Pancreas (tissue), 10 donors: ENCODE data around the gene LINC01488. TPM values are rescaled to one million over a fixed set of nuclear protein-coding genes. Genes with fewer than 3 reads are reported as not detected.
A peak's percentile ranks its signal among the peaks of the same experiment; 100 is the strongest.

Source experiments
- ATAC-seq, 4 donors: fragments of 200-7000 bp; cut with Tn5 transposase; one replicate each; pipeline versions ENCODE4 v1.8.0 to v1.9.1; 2020; ENCODE audit warnings: mild to moderate bottlenecking in 4 of 4, moderate library complexity in 4 of 4
- DNase-seq, 6 donors: peaks; one replicate each; pipeline ENCODE4 v3.0.0-alpha.2; 2020
- FAIRE-seq: peaks from 2 replicates; lab custom pipeline; 2012; peaks lifted over from hg19 to GRCh38; lab: Jason Lieb, UNC
- H3K27ac ChIP-seq, 4 donors: fragments of 200-600 bp; sonication (generic); 1 replicate in 3 of 4; 2 replicates in 1 of 4; pipeline versions ENCODE4 v1.5.0 to v1.8.0; 2020
- H3K27me3 ChIP-seq, 4 donors: fragments of 200-600 bp; one replicate each; pipeline ENCODE4 v1.8.0; 2021
- H3K36me3 ChIP-seq, 3 donors: fragments of 200-600 bp; sonication (generic) in 1 of 3; one replicate each; pipeline versions ENCODE4 v1.5.0 to v1.8.0; 2020 to 2021
- H3K4me1 ChIP-seq, 3 donors: fragments of 200-600 bp; one replicate each; pipeline ENCODE4 v1.8.0; 2021
- H3K4me3 ChIP-seq, 4 donors: fragments of 200-600 bp; sonication (generic) in 2 of 4; one replicate each; pipeline versions ENCODE4 v1.5.0 to v1.8.0; 2020 to 2021
- H3K9me3 ChIP-seq, 4 donors: fragments of 200-600 bp; one replicate each; pipeline ENCODE4 v1.8.0; 2021
- WGBS, 2 donors: extraction: QIAGEN DNeasy Blood & Tissue Kit; methylation state at CpG; one replicate each; pipeline ENCODE4 v1.1.7; 2013; 5-methylcytosine and 5-hydroxymethylcytosine counted together
- intact Hi-C, 3 donors: fragments of 100-400 bp; cut with DNase I; formaldehyde crosslinking; loops; one replicate each; pipeline versions ENCODE4 v1.11.1 to v1.14.2; 2022
- polyA plus RNA-seq, 2 donors: library from polyadenylated mRNA; stranded (reverse); fragments of 200-250 nt; gene quantifications; one replicate each; pipeline ENCODE4 v1.2.3, GENCODE V29; 2013
- total RNA-seq, 6 donors: library from RNA; stranded (reverse); fragmentation: NEBNext Ultra II Directional in 4 of 6; extraction: Animal tissue kit (Norgen Biotek cat#: 25700) in 4 of 6; gene quantifications; one replicate each; pipeline versions ENCODE4 v1.2.1 to v1.2.4, GENCODE V29; 2021 to 2023
- TF ChIP-seq, protein P1 (sequence below), 4 donors: fragments of 200-600 bp; sonication (generic) in 3 of 4; IDR thresholded peaks; one replicate each; pipeline versions ENCODE4 v1.5.0 to v1.8.0; 2021; ENCODE audit warnings: antibody characterized with exemption in 4 of 4
- donor health status: healthy with polysubstance abuse.
- donor health status: DM: no; HTN: no; CAD: no; lungs with moderate emphysema.
- donor health status: DM: no; HTN: no; CAD: no.
- donor health status: control.
- donor health status: control.
- donor health status: Bipolar disorder and iron deficiency.
- donor health status: DM: yes; HTN: yes; CAD: no.
- donor health status: DM: no; HTN: no; CAD: no.
- donor health status: DM: no; HTN: no; CAD: no.
- donor health status: DM: yes; HTN: yes; CAD: no.

LINC01488 gene
- total and polyA plus RNA-seq, 8 donors: not detected

DNA sequence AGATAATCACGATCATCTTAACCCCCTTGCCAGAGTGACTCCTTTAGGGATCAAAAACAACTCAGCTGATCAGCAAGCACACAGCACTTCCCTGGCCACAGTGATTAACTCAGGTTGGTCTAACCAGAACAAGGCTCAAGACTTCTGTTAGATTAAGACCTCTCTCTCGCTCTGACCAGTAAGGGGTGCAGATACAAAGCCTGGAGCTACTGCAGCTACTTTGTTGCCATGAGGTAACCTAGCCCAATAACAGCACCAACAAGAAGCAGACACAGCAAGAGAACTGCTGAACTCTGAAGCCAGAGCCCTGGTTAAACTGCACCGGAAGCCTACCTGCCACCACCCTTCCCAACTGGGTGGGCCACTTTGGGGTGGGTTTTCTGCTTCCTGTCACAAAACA is 42.0 kb downstream of the LINC01488 start:
- TF ChIP-seq, protein P1, sequence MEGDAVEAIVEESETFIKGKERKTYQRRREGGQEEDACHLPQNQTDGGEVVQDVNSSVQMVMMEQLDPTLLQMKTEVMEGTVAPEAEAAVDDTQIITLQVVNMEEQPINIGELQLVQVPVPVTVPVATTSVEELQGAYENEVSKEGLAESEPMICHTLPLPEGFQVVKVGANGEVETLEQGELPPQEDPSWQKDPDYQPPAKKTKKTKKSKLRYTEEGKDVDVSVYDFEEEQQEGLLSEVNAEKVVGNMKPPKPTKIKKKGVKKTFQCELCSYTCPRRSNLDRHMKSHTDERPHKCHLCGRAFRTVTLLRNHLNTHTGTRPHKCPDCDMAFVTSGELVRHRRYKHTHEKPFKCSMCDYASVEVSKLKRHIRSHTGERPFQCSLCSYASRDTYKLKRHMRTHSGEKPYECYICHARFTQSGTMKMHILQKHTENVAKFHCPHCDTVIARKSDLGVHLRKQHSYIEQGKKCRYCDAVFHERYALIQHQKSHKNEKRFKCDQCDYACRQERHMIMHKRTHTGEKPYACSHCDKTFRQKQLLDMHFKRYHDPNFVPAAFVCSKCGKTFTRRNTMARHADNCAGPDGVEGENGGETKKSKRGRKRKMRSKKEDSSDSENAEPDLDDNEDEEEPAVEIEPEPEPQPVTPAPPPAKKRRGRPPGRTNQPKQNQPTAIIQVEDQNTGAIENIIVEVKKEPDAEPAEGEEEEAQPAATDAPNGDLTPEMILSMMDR (IDR thresholded peaks at IDR 0.05): no peak
- FAIRE-seq: no peak
- no peak for DNase-seq
- Histone ChIP-seq H3K36me3 (no peaks in the 10 kb centered on the region), H3K4me1 (no peaks in the 10 kb centered on the region), H3K9me3 (no peaks in the 10 kb centered on the region), H3K4me3 (no peak overlapping the region), H3K27ac (no peak overlapping the region), H3K27me3 (no peaks in the 10 kb centered on the region)
- no peak for ATAC-seq
- WGBS, 2 donors: 67 to 77% methylated on average over 3 of the region's 3 CpGs
- intact Hi-C loops: no loop called here

DNA sequence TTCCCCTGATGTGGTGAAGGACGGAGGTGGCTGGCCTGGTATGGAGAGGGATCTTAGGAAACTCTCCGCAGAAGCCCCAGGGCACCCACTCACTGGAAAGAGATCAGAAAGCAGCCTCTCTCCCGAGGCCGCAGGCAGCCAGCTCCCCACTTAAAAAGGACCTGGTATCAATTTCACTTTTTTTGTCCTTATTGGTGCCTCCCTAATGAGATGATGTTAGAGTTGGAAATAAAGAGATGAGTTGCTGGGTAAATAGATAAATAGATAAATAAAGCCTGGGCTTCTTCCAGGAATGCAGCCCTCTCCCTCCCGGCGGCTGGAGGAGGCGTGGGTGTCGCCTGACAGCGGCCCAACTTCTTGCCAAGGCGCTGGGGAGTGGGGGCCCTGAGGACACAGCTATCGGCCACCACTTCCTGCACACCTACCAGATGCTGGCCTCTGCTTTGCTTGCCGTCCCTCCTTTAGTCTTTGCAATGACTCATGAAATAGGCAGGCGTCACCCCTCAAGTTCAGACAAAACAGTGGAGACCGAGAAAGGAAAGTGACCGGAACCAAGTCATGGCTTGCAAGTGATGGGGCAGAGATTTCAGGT is 42.9 kb downstream of the LINC01488 start:
- Histone ChIP-seq H3K9me3 (no peaks in the 10 kb centered on the region), H3K4me1 (no peaks in the 10 kb centered on the region), H3K27me3 (no peaks in the 10 kb centered on the region), H3K4me3 (no peak overlapping the region), H3K36me3 (no peaks in the 10 kb centered on the region), H3K27ac (no peak overlapping the region)
- no peak for ATAC-seq
- 66 to 74% methylated on average over 15 of the region's 15 CpGs for WGBS, 2 donors
- TF ChIP-seq, protein P1 (IDR thresholded peaks at IDR 0.05): no peak
- intact Hi-C loops: no loop called here
- FAIRE-seq: no peak
- peak in 1 of 6 donors; percentile 23 for DNase-seq

DNA sequence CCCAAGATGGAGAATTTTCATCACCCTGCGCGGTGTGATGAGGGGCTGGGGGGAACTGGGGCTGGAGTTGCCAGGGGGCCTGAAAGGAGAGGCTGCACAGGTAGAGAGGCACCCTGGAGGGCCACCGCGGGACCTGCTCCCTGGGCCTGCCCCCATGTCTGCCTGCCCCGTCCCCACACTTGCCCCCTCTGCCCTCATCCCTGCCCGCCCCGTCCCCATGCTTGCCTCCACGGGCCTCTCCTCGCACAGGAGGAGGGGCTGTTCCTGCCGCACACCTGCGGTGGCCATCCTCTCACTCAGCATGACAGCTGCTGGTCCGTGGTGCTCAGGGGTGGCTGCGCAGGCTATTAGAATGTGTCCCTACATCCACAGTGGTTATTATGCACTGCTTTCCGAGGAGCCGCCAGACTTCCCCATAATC is 43.5 kb downstream of the LINC01488 start:
- no peaks in the 10 kb centered on the region for H3K9me3 ChIP-seq
- no peaks in the 10 kb centered on the region for H3K36me3 ChIP-seq
- TF ChIP-seq, protein P1 (IDR thresholded peaks at IDR 0.05): no peak
- FAIRE-seq (no peak), ATAC-seq (no peak), DNase-seq (peak in 1 of 6 donors; percentile 45)
- H3K4me1 ChIP-seq: no peaks in the 10 kb centered on the region
- intact Hi-C loops: no loop called here
- H3K4me3 ChIP-seq: no peak overlapping the region
- H3K27ac ChIP-seq: no peak overlapping the region
- 73 to 79% methylated on average over 10 to 15 of the region's 15 CpGs for WGBS, 2 donors
- H3K27me3 ChIP-seq: no peaks in the 10 kb centered on the region

DNA sequence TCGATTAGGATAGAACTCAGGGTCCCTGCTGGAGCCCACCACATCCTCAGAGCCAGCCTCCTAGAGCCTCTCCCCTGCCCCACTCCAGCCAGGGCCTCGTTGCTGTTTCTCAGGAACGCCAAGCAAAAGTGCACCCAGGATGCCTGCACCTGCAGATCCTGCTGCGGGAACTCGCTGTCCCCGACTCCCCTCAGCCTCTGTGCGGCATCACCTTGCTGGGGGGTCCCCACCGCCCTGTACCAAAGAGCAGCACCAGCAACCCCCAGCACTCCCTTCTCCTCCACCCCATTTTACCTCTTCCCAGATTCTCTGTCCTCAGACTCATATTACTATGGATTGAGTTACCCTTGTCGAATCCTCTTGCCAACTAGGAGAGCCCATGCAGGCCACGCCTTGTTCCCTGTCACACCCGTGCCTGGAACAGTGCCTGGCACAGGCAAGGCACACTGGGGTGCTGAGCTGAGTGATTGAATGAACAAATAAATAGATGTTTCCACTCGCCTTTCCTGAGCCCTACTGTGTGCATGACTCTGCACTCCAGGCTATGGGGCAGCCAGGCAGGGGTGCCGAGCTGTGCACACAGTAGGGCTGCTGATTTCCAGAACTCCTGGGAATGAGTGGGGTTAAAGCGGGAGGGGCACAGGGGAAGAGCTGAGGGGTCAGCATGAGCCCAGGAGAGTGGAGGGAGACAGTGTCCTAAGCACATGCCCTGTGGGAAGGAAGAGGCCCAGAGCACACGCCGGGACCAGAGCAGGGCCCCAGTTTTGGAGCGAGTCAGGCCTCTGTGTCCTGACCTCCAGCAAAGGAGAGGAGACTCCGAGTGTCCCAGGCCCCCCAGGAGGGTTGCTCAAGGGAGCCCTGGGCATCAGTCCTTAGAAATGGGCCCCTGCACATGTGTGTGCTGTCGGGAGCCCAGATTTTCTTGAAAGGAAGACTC is 44.3 kb downstream of the LINC01488 start:
- Histone ChIP-seq H3K4me3 (no peak overlapping the region), H3K27me3 (no peaks in the 10 kb centered on the region), H3K9me3 (no peaks in the 10 kb centered on the region), H3K4me1 (no peaks in the 10 kb centered on the region), H3K36me3 (no peaks in the 10 kb centered on the region), H3K27ac (no peak overlapping the region)
- intact Hi-C loops: no loop called here
- no peak for ATAC-seq
- FAIRE-seq: no peak
- 63 to 71% methylated on average over 19 of the region's 19 CpGs for WGBS, 2 donors
- TF ChIP-seq, protein P1 (IDR thresholded peaks at IDR 0.05): no peak
- DNase-seq: peak in 1 of 6 donors; percentile 22
